H9 (cell line): ENCODE results near the gene SLC25A39. TPM values are rescaled to one million over a fixed set of nuclear protein-coding genes. Genes with fewer than 3 reads are reported as not detected.

ENCODE experiments used
- DNase-seq: peaks from one replicate; pipeline ENCODE4 v3.0.0-alpha.2; 2017
- H2AFZ ChIP-seq: one replicate; pipeline ENCODE4 v1.6.1; 2013; ENCODE audit warnings: mild to moderate bottlenecking, low read length, control low read depth, moderate library complexity
- H2AK5ac ChIP-seq: 2 replicates; pipeline ENCODE4 v1.6.1; 2013; ENCODE audit warnings: low read length, control low read depth, mixed read lengths; ENCODE audit not compliant: insufficient read length
- H2BK120ac ChIP-seq: one replicate; pipeline ENCODE4 v1.6.1; 2013; ENCODE audit warnings: low read depth, mild to moderate bottlenecking, low read length, control low read depth, inconsistent platforms; ENCODE audit not compliant: poor library complexity, severe bottlenecking
- H2BK12ac ChIP-seq: 2 replicates; pipeline ENCODE4 v1.6.1; 2013; ENCODE audit warnings: low read length, control low read depth, mixed read lengths, low read depth; ENCODE audit not compliant: insufficient read length
- H2BK15ac ChIP-seq: 2 replicates; pipeline ENCODE4 v1.6.1; 2013; ENCODE audit warnings: low read depth, low read length, control low read depth
- H2BK20ac ChIP-seq: one replicate; pipeline ENCODE4 v1.6.1; 2013; ENCODE audit warnings: low read depth, mild to moderate bottlenecking, low read length, control low read depth, inconsistent platforms; ENCODE audit not compliant: poor library complexity, severe bottlenecking
- H2BK5ac ChIP-seq: 2 replicates; pipeline ENCODE4 v1.6.1; 2013; ENCODE audit warnings: low read length, control low read depth, mixed read lengths; ENCODE audit not compliant: insufficient read length
- H3K14ac ChIP-seq: 2 replicates; pipeline ENCODE4 v1.6.1; 2013; ENCODE audit warnings: low read length, control low read depth; ENCODE audit not compliant: insufficient read depth
- H3K18ac ChIP-seq: 2 replicates; pipeline ENCODE4 v1.6.1; 2013; ENCODE audit warnings: low read depth, mild to moderate bottlenecking, mixed read lengths, low read length, control low read depth; ENCODE audit not compliant: insufficient read length
- H3K23ac ChIP-seq: 2 replicates; pipeline ENCODE4 v1.6.1; 2013; ENCODE audit warnings: low read length, control low read depth, mixed read lengths, low read depth; ENCODE audit not compliant: insufficient read length
- H3K23me2 ChIP-seq: 2 replicates; pipeline ENCODE4 v1.6.1; 2013; ENCODE audit warnings: low read depth, mild to moderate bottlenecking, mixed read lengths, low read length, control low read depth; ENCODE audit not compliant: insufficient read length, poor library complexity, severe bottlenecking
- H3K27ac ChIP-seq: 2 replicates; pipeline ENCODE4 v1.5.1; 2013; ENCODE audit warnings: low read length, control low read depth, mixed read lengths, low read depth; ENCODE audit not compliant: insufficient read length
- H3K27me3 ChIP-seq: 2 replicates; pipeline ENCODE4 v1.6.1; 2013; ENCODE audit warnings: low read length, control low read depth, inconsistent platforms; ENCODE audit not compliant: insufficient read depth
- H3K4ac ChIP-seq: 2 replicates; pipeline ENCODE4 v1.6.1; 2013; ENCODE audit warnings: low read depth, mild to moderate bottlenecking, control low read depth, inconsistent platforms, low read length, moderate library complexity
- H3K4me1 ChIP-seq: 2 replicates; pipeline ENCODE4 v1.6.1; 2013; ENCODE audit warnings: low read length, control low read depth, inconsistent platforms; ENCODE audit not compliant: insufficient read depth
- H3K4me2 ChIP-seq: 2 replicates; pipeline ENCODE4 v1.6.1; 2013; ENCODE audit warnings: low read length, control low read depth, mixed read lengths; ENCODE audit not compliant: insufficient read length, insufficient read depth
- H3K56ac ChIP-seq: 2 replicates; pipeline ENCODE4 v1.6.1; 2013; ENCODE audit warnings: low read depth, mild to moderate bottlenecking, mixed read lengths, low read length, control low read depth; ENCODE audit not compliant: insufficient read length
- H3K79me1 ChIP-seq: 2 replicates; pipeline ENCODE4 v1.6.1; 2013; ENCODE audit warnings: low read depth, mild to moderate bottlenecking, moderate library complexity, low read length, control low read depth, inconsistent platforms; ENCODE audit not compliant: insufficient read depth, poor library complexity, severe bottlenecking
- H3K79me2 ChIP-seq: 2 replicates; pipeline ENCODE4 v1.6.1; 2013; ENCODE audit warnings: low read length, control low read depth, inconsistent platforms; ENCODE audit not compliant: insufficient read depth
- H3K9ac ChIP-seq: 2 replicates; pipeline ENCODE4 v1.6.1; 2013; ENCODE audit warnings: low read length, control low read depth, mixed read lengths; ENCODE audit not compliant: insufficient read length; ENCODE audit errors: extremely low read depth
- H3K9me3 ChIP-seq: one replicate; pipeline ENCODE4 v1.6.1; 2013; ENCODE audit warnings: low read depth, low read length, inconsistent platforms; ENCODE audit not compliant: control insufficient read depth
- H3T11ph ChIP-seq: one replicate; pipeline ENCODE4 v1.6.1; 2013; ENCODE audit warnings: mild to moderate bottlenecking, low read length, control low read depth, inconsistent platforms
- H4K20me1 ChIP-seq: one replicate; pipeline ENCODE4 v1.6.1; 2013; ENCODE audit not compliant: control insufficient read depth, insufficient read length, insufficient read depth
- H4K5ac ChIP-seq: 2 replicates; pipeline ENCODE4 v1.6.1; 2013; ENCODE audit warnings: low read depth, mild to moderate bottlenecking, mixed read lengths, low read length, control low read depth; ENCODE audit not compliant: insufficient read length
- H4K8ac ChIP-seq: replicated peaks from 2 replicates; pipeline ENCODE4 v1.6.1; 2013; ENCODE audit warnings: low read length, control low read depth, mixed read lengths, low read depth; ENCODE audit not compliant: insufficient read length
- H4K91ac ChIP-seq: 2 replicates; pipeline ENCODE4 v1.6.1; 2013; ENCODE audit warnings: low read depth, mild to moderate bottlenecking, moderate library complexity, mixed read lengths, low read length, control low read depth; ENCODE audit not compliant: insufficient read length
- H3K27ac Mint-ChIP-seq, 3 experiments: 2 replicates in 2 of 3; 3 replicates in 1 of 3; pipeline ENCODE4 v1.8.0; 2020 to 2021; ENCODE audit warnings: mixed read lengths in 3 of 3, mild to moderate bottlenecking in 1 of 3, moderate library complexity in 1 of 3
- H3K27me3 Mint-ChIP-seq: 2 replicates; pipeline ENCODE4 v1.8.0; 2021; ENCODE audit warnings: low read depth, mild to moderate bottlenecking, moderate library complexity, mixed read lengths
- H3K36me3 Mint-ChIP-seq, 3 experiments: 2 replicates in 2 of 3; 3 replicates in 1 of 3; pipeline ENCODE4 v1.8.0; 2020 to 2021; ENCODE audit warnings: low read depth in 3 of 3, mixed read lengths in 3 of 3; ENCODE audit not compliant: insufficient read depth in 1 of 3
- H3K4me1 Mint-ChIP-seq, 2 experiments: 2 replicates each; pipeline ENCODE4 v1.8.0; 2020; ENCODE audit warnings: mixed read lengths in 2 of 2
- H3K4me3 Mint-ChIP-seq, 2 experiments: 2 replicates in 1 of 2; 3 replicates in 1 of 2; pipeline ENCODE4 v1.8.0; 2020 to 2021; ENCODE audit warnings: mild to moderate bottlenecking in 2 of 2, mixed read lengths in 2 of 2, moderate library complexity in 1 of 2
- H3K9me3 Mint-ChIP-seq, 2 experiments: 2 replicates in 1 of 2; 3 replicates in 1 of 2; pipeline ENCODE4 v1.8.0; 2020; ENCODE audit warnings: mild to moderate bottlenecking in 2 of 2, mixed read lengths in 2 of 2, moderate library complexity in 1 of 2
- WGBS: extraction: QIAGEN DNeasy Blood & Tissue Kit; methylation state at CpG from one replicate; pipeline ENCODE4 v1.1.7; 2013; ENCODE audit warnings: missing lambda C conversion rate, low lambda C conversion rate, mixed read lengths; ENCODE audit not compliant: insufficient read length; ENCODE audit errors: extremely low coverage; 5-methylcytosine and 5-hydroxymethylcytosine counted together
- total RNA-seq: library from RNA; stranded (reverse); gene quantifications from 2 replicates; pipeline ENCODE4 v1.2.1, GENCODE V29; 2021
- TF ChIP-seq, protein P1 (sequence below): fragments of 200-600 bp; sonication (generic); conservative IDR thresholded peaks from 3 replicates; pipeline ENCODE4 v1.8.0; 2021; ENCODE audit warnings: antibody characterized with exemption, mild to moderate bottlenecking

SLC25A39 gene
- total RNA-seq, 1 experiment from 2014 or later = 227 TPM

DNA sequence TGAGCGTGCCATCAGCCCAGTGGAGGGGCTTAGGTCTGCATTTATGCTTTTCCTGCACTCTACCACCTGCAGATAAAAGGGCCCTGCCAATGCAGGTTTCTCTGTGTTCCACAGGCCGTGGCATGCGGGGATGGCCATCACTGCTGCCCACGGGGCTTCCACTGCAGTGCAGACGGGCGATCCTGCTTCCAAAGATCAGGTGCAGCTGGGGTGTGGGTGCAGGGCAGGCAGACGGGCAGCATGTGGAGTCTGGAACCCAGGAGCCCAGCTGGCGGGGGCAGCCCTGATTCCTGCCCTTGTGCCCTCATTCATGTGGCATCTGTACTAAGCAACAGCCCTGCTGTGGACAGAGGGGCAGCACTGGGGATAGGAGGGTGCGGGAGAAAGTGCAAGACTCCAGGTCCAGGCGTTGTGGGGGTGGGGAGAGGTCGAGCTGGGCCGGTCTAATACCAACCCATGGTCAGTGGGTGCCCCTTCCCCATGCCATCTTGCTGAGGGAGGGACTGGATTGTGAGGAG is 25.0 kb upstream of the SLC25A39 start:
- Histone ChIP-seq H2BK12ac (no peak overlapping the region), H3K14ac (no peak overlapping the region), H3K18ac (no peak overlapping the region), H2BK15ac (no peak overlapping the region), H3K9me3 (no peaks in the 10 kb centered on the region), H3K9ac (no peak overlapping the region), H3K23ac (no peak overlapping the region), H3K56ac (no peak overlapping the region), H3K4ac (no peak overlapping the region), H3K23me2 (peaks cover 8% of the 10 kb centered on the region), H3K27ac (no peak overlapping the region), H4K91ac (no peak overlapping the region), H2BK20ac (no peak overlapping the region), H3T11ph (no peak overlapping the region), H3K4me2 (no peak overlapping the region), H4K5ac (no peak overlapping the region), H3K27me3 (no peaks in the 10 kb centered on the region), H4K8ac (no peak overlapping the region), H3K4me1 (no peaks in the 10 kb centered on the region), H2AK5ac (no peak overlapping the region), H2AFZ (no peak overlapping the region), H2BK120ac (no peak overlapping the region), H2BK5ac (no peak overlapping the region), H3K79me1 (no peaks in the 10 kb centered on the region), H4K20me1 (no peaks in the 10 kb centered on the region), H3K79me2 (no peaks in the 10 kb centered on the region)
- H3K27ac Mint-ChIP-seq = no peak overlapping the region
- H3K9me3 Mint-ChIP-seq = no peaks in the 10 kb centered on the region; a peak in 1 of 5 replicates
- H3K4me1 Mint-ChIP-seq = peaks cover 8 to 13% of the 10 kb centered on the region in 2 experiments
- TF ChIP-seq, protein P1, sequence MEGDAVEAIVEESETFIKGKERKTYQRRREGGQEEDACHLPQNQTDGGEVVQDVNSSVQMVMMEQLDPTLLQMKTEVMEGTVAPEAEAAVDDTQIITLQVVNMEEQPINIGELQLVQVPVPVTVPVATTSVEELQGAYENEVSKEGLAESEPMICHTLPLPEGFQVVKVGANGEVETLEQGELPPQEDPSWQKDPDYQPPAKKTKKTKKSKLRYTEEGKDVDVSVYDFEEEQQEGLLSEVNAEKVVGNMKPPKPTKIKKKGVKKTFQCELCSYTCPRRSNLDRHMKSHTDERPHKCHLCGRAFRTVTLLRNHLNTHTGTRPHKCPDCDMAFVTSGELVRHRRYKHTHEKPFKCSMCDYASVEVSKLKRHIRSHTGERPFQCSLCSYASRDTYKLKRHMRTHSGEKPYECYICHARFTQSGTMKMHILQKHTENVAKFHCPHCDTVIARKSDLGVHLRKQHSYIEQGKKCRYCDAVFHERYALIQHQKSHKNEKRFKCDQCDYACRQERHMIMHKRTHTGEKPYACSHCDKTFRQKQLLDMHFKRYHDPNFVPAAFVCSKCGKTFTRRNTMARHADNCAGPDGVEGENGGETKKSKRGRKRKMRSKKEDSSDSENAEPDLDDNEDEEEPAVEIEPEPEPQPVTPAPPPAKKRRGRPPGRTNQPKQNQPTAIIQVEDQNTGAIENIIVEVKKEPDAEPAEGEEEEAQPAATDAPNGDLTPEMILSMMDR = no peak
- DNase-seq = no peak
- H3K36me3 Mint-ChIP-seq = peaks cover 3 to 17% (median 6%) of the 10 kb centered on the region in 3 experiments; a peak in 6 of 7 replicates
- H3K4me3 Mint-ChIP-seq = no peak overlapping the region; a peak in 1 of 5 replicates
- no CpG with 5 or more reads among the region's 12 CpGs for WGBS
- H3K27me3 Mint-ChIP-seq = peaks cover 7% of the 10 kb centered on the region
